ENCODE data around the gene RRP15.
A peak's percentile ranks its signal among the peaks of the same experiment; 100 is the strongest.

Gene RRP15

GRCh38 chr1:218380125-218380977, 95.3 kb downstream of the RRP15 start:
- peak; percentile 76 to 83 for DNase-seq (ENCODE audit: low read depth in 2 of 2)
- H3K4me3 ChIP-seq (replicated peaks in 1 of 2; ENCODE audit: low read depth in 2 of 2, low read length in 2 of 2), result no peak overlapping the region
- TF ChIP-seq, protein P1, sequence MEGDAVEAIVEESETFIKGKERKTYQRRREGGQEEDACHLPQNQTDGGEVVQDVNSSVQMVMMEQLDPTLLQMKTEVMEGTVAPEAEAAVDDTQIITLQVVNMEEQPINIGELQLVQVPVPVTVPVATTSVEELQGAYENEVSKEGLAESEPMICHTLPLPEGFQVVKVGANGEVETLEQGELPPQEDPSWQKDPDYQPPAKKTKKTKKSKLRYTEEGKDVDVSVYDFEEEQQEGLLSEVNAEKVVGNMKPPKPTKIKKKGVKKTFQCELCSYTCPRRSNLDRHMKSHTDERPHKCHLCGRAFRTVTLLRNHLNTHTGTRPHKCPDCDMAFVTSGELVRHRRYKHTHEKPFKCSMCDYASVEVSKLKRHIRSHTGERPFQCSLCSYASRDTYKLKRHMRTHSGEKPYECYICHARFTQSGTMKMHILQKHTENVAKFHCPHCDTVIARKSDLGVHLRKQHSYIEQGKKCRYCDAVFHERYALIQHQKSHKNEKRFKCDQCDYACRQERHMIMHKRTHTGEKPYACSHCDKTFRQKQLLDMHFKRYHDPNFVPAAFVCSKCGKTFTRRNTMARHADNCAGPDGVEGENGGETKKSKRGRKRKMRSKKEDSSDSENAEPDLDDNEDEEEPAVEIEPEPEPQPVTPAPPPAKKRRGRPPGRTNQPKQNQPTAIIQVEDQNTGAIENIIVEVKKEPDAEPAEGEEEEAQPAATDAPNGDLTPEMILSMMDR (IDR thresholded peaks at IDR 0.05; ENCODE audit: low read depth, low read length), result no peak

DNA sequence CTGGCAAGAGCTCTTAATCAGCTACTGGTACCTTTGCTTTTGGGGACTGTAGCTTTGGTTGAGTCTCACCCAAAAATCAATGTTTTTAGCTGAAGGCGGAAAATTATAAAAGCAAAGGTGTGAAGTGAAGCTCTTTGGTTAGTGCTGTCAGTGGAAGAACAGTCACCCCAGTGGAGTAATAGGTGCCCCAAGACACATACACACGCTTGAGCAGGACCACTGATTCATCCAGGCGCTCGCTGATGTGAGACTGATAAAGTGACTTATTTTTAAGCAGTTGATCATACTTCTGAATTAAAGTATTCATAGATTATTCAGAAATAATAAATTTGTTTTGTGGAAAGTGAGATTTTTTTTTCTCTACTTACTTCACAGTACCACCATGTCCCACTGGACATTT, 97.2 kb downstream of the RRP15 start:
- DNase-seq (ENCODE audit: low read depth in 2 of 2), result no peak
- TF ChIP-seq, protein P1 (IDR thresholded peaks at IDR 0.05; ENCODE audit: low read depth, low read length), result no peak

GRCh38 chr1:218383051-218383450, 98.0 kb downstream of the RRP15 start:
- DNase-seq (ENCODE audit: low read depth in 2 of 2), result no peak
- no peak overlapping the region for H3K4me3 ChIP-seq (replicated peaks in 1 of 2; ENCODE audit: low read depth in 2 of 2, low read length in 2 of 2)
- TF ChIP-seq, protein P1 (IDR thresholded peaks at IDR 0.05; ENCODE audit: low read depth, low read length), result no peak

More for the DNA sequence above, 97.2 kb downstream of the RRP15 start:
- H3K4me3 ChIP-seq (replicated peaks in 1 of 2; ENCODE audit: low read depth in 2 of 2, low read length in 2 of 2), result no peak overlapping the region

GRCh38 chr1:218383681-218384080, 98.6 kb downstream of the RRP15 start:
- TF ChIP-seq, protein P1 (IDR thresholded peaks at IDR 0.05; ENCODE audit: low read depth, low read length), result no peak
- peak; percentile 37 to 81 for DNase-seq (ENCODE audit: low read depth in 2 of 2)
- H3K4me3 ChIP-seq (replicated peaks in 1 of 2; ENCODE audit: low read depth in 2 of 2, low read length in 2 of 2), result no peak overlapping the region

DNA sequence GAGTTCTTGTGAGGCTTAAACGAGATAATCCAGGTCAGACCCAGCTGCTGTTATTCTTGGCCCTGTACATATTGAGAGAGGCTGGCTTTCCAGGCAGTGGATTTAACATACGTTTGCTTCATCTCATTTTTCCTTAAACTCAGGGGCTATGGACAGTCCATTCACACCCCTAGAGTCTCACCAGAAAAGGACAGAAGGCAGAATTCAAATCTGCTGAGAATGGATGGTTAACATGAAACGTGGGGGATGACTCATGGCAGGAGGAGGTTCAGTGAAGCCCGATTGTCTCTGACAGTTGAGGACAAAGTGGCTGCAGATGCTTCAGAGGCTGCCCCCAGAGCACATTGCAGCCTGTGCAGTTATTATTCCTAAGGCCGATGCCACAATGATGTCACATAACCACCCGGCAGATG, 99.5 kb downstream of the RRP15 start:
- peak in 1 of 2 donors; percentile 67 for DNase-seq (ENCODE audit: low read depth in 2 of 2)
- TF ChIP-seq, protein P1 (IDR thresholded peaks at IDR 0.05; ENCODE audit: low read depth, low read length), result no peak

More for the DNA sequence above, 99.5 kb downstream of the RRP15 start:
- H3K4me3 ChIP-seq (replicated peaks in 1 of 2; ENCODE audit: low read depth in 2 of 2, low read length in 2 of 2), result no peak overlapping the region

Measured in cardiac fibroblast (primary cell).